Naive B cell (primary cell): ENCODE measurements around the gene MUC5B. TPM values are rescaled to one million over a fixed set of nuclear protein-coding genes. Genes with fewer than 3 reads are reported as not detected.
A peak's percentile ranks its signal among the peaks of the same experiment; 100 is the strongest.

Experiments
- ATAC-seq, 2 donors: fragments of 150-1000 bp; cut with Tn5 transposase; 2 replicates each; pipeline ENCODE4 v1.10.0; 2021; ENCODE audit warnings: low read depth in 2 of 2, mild to moderate bottlenecking in 2 of 2, moderate library complexity in 2 of 2
- DNase-seq: peaks from one replicate; pipeline ENCODE4 v3.0.0; 2022
- H3K27ac Mint-ChIP-seq, 6 donors: one replicate each; pipeline ENCODE4 v1.8.0; 2020 to 2022; ENCODE audit warnings: mild to moderate bottlenecking in 6 of 6, mixed read lengths in 6 of 6, moderate library complexity in 5 of 6, inconsistent platforms in 2 of 6
- H3K27me3 Mint-ChIP-seq, 3 donors: one replicate each; pipeline ENCODE4 v1.8.0; 2021 to 2022; ENCODE audit warnings: mixed read lengths in 3 of 3, mild to moderate bottlenecking in 1 of 3
- H3K36me3 Mint-ChIP-seq, 2 donors: one replicate each; pipeline ENCODE4 v1.8.0; 2020 to 2022; ENCODE audit warnings: mixed read lengths in 2 of 2, inconsistent platforms in 1 of 2, mild to moderate bottlenecking in 1 of 2
- H3K4me1 Mint-ChIP-seq, 3 donors: one replicate each; pipeline ENCODE4 v1.8.0; 2020 to 2022; ENCODE audit warnings: mixed read lengths in 3 of 3, inconsistent platforms in 1 of 3, mild to moderate bottlenecking in 1 of 3, moderate library complexity in 1 of 3
- H3K4me3 Mint-ChIP-seq, 8 donors: one replicate each; pipeline ENCODE4 v1.8.0; 2020 to 2022; ENCODE audit warnings: mild to moderate bottlenecking in 8 of 8, mixed read lengths in 8 of 8, moderate library complexity in 8 of 8, inconsistent platforms in 2 of 8
- H3K9me3 Mint-ChIP-seq, 7 donors: one replicate each; pipeline ENCODE4 v1.8.0; 2020 to 2022; ENCODE audit warnings: mixed read lengths in 7 of 7, mild to moderate bottlenecking in 5 of 7, inconsistent platforms in 2 of 7, moderate library complexity in 1 of 7
- polyA plus RNA-seq, 6 donors: library from polyadenylated mRNA; unstranded; fragments of 300-500 nt; fragmentation: Illumina TruSeq; gene quantifications; one replicate each; pipeline ENCODE4 v1.2.3, GENCODE V29; 2021; ENCODE audit warnings: low read depth in 6 of 6

The MUC5B gene
- polyA plus RNA-seq, 6 donors from 2014 or later: not detected

GRCh38 chr11:1283906-1284305, 61.0 kb downstream of the MUC5B start:
- Mint-ChIP-seq H3K27ac (no peak overlapping the region), H3K27me3 (no peaks in the 10 kb centered on the region)

GRCh38 chr11:1285316-1285744, 62.5 kb downstream of the MUC5B start:
- no peaks in the 10 kb centered on the region for H3K4me1 Mint-ChIP-seq
- peaks cover 0 to 2% of the 10 kb centered on the region in 2 donors for H3K36me3 Mint-ChIP-seq
- peak overlapping the region in 1 of 6 donors; percentile 57 for H3K27ac Mint-ChIP-seq
- H3K9me3 Mint-ChIP-seq: no peaks in the 10 kb centered on the region
- no peaks in the 10 kb centered on the region for H3K27me3 Mint-ChIP-seq
- DNase-seq (no peak), ATAC-seq (no peak)
- H3K4me3 Mint-ChIP-seq: no peak overlapping the region

More at GRCh38 chr11:1283906-1284305, 61.0 kb downstream of the MUC5B start:
- Mint-ChIP-seq H3K9me3 (no peaks in the 10 kb centered on the region), H3K36me3 (peaks cover 0 to 7% of the 10 kb centered on the region in 2 donors), H3K4me1 (no peaks in the 10 kb centered on the region), H3K4me3 (no peak overlapping the region)
- ATAC-seq (no peak), DNase-seq (no peak)

- Mint-ChIP-seq H3K27me3 (no peaks in the 10 kb centered on the region), H3K27ac (no peak overlapping the region), H3K36me3 (no peaks in the 10 kb centered on the region), H3K9me3 (no peaks in the 10 kb centered on the region), H3K4me3 (no peak overlapping the region), H3K4me1 (no peaks in the 10 kb centered on the region)
- no peak for ATAC-seq
- DNase-seq: no peak
Measured at GRCh38 chr11:1285876-1286275, 63.0 kb downstream of the MUC5B start.

GRCh38 chr11:1287928-1288327, 65.1 kb downstream of the MUC5B start:
- no peak for ATAC-seq
- Mint-ChIP-seq H3K9me3 (no peaks in the 10 kb centered on the region), H3K36me3 (peaks cover 0 to 8% of the 10 kb centered on the region in 2 donors), H3K4me3 (no peak overlapping the region), H3K4me1 (peaks cover 4 to 11% (median 6%) of the 10 kb centered on the region in 3 donors), H3K27me3 (no peaks in the 10 kb centered on the region), H3K27ac (no peak overlapping the region)
- no peak for DNase-seq

- peak overlapping the region in 1 of 6 donors; percentile 44 for H3K27ac Mint-ChIP-seq
- no peak for DNase-seq
Measured at GRCh38 chr11:1288426-1289151, 65.7 kb downstream of the MUC5B start.

GRCh38 chr11:1289211-1289935, 66.5 kb downstream of the MUC5B start:
- H3K36me3 Mint-ChIP-seq: peaks cover 0 to 9% of the 10 kb centered on the region in 2 donors

More at GRCh38 chr11:1288426-1289151, 65.7 kb downstream of the MUC5B start:
- Mint-ChIP-seq H3K36me3 (peaks cover 0 to 9% of the 10 kb centered on the region in 2 donors), H3K4me3 (no peak overlapping the region), H3K27me3 (no peaks in the 10 kb centered on the region), H3K4me1 (peaks cover 4 to 11% (median 6%) of the 10 kb centered on the region in 3 donors), H3K9me3 (no peaks in the 10 kb centered on the region)
- ATAC-seq: no peak

GRCh38 chr11:1290052-1291040, 67.5 kb downstream of the MUC5B start:
- Mint-ChIP-seq H3K4me3 (no peak overlapping the region), H3K27ac (peak overlapping the region in 2 of 6 donors; percentile 4 to 80), H3K27me3 (no peaks in the 10 kb centered on the region), H3K36me3 (peaks cover 0 to 9% of the 10 kb centered on the region in 2 donors), H3K9me3 (no peaks in the 10 kb centered on the region), H3K4me1 (peaks cover 4 to 11% (median 6%) of the 10 kb centered on the region in 3 donors)
- ATAC-seq (no peak), DNase-seq (no peak)

More at GRCh38 chr11:1289211-1289935, 66.5 kb downstream of the MUC5B start:
- no peak overlapping the region for H3K4me3 Mint-ChIP-seq
- no peak for DNase-seq
- no peak overlapping the region for H3K27ac Mint-ChIP-seq
- H3K27me3 Mint-ChIP-seq: no peaks in the 10 kb centered on the region
- ATAC-seq: no peak
- peaks cover 4 to 11% (median 6%) of the 10 kb centered on the region in 3 donors for H3K4me1 Mint-ChIP-seq
- no peaks in the 10 kb centered on the region for H3K9me3 Mint-ChIP-seq

GRCh38 chr11:1291295-1292017, 68.6 kb downstream of the MUC5B start:
- peaks cover 7 to 11% (median 11%) of the 10 kb centered on the region in 3 donors for H3K4me1 Mint-ChIP-seq
- no peak overlapping the region for H3K4me3 Mint-ChIP-seq
- DNase-seq (no peak), ATAC-seq (no peak)
- peak overlapping the region in 3 of 6 donors; percentile 15 to 76 (median 76) for H3K27ac Mint-ChIP-seq
- H3K27me3 Mint-ChIP-seq: no peaks in the 10 kb centered on the region
- no peaks in the 10 kb centered on the region for H3K9me3 Mint-ChIP-seq
- H3K36me3 Mint-ChIP-seq: peaks cover 0 to 9% of the 10 kb centered on the region in 2 donors

GRCh38 chr11:1292018-1292643, 69.3 kb downstream of the MUC5B start:
- H3K9me3 Mint-ChIP-seq: no peaks in the 10 kb centered on the region
- peaks cover 0 to 9% of the 10 kb centered on the region in 2 donors for H3K36me3 Mint-ChIP-seq
- ATAC-seq: no peak
- no peaks in the 10 kb centered on the region for H3K27me3 Mint-ChIP-seq
- H3K4me1 Mint-ChIP-seq: peaks cover 7 to 11% (median 11%) of the 10 kb centered on the region in 3 donors
- no peak overlapping the region for H3K4me3 Mint-ChIP-seq
- peak overlapping the region in 4 of 6 donors; percentile 56 to 76 (median 76) for H3K27ac Mint-ChIP-seq
- DNase-seq: no peak

GRCh38 chr11:1292644-1293618, 70.1 kb downstream of the MUC5B start:
- Mint-ChIP-seq H3K36me3 (peaks cover 0 to 9% of the 10 kb centered on the region in 2 donors), H3K27me3 (no peaks in the 10 kb centered on the region), H3K9me3 (no peaks in the 10 kb centered on the region), H3K4me3 (no peak overlapping the region), H3K27ac (peak overlapping the region in 1 of 6 donors; percentile 76), H3K4me1 (peaks cover 7 to 12% (median 11%) of the 10 kb centered on the region in 3 donors)
- DNase-seq (no peak), ATAC-seq (no peak)

- H3K27ac Mint-ChIP-seq: peak overlapping the region in 1 of 6 donors; percentile 65
- DNase-seq (no peak), ATAC-seq (peak; percentile 45 to 56)
- H3K4me1 Mint-ChIP-seq: peaks cover 9 to 18% (median 14%) of the 10 kb centered on the region in 3 donors
- no peaks in the 10 kb centered on the region for H3K27me3 Mint-ChIP-seq
- no peaks in the 10 kb centered on the region for H3K9me3 Mint-ChIP-seq
- peaks cover 0 to 9% of the 10 kb centered on the region in 2 donors for H3K36me3 Mint-ChIP-seq
- no peak overlapping the region for H3K4me3 Mint-ChIP-seq
Measured at GRCh38 chr11:1293619-1294015, 70.8 kb downstream of the MUC5B start.
